Epithelial cell of proximal tubule (primary cell): ENCODE measurements around the gene ATP2B2. TPM values are rescaled to one million over a fixed set of nuclear protein-coding genes. Genes with fewer than 3 reads are reported as not detected.

Experiments
- DNase-seq: peaks from one replicate; pipeline ENCODE4 v3.0.0-alpha.2; 2011; ENCODE audit warnings: low read depth
- H3K4me3 ChIP-seq: 2 replicates; pipeline ENCODE4 v1.5.1; 2011; ENCODE audit warnings: low read depth, mild to moderate bottlenecking, low read length
- CTCF ChIP-seq: conservative IDR thresholded peaks from 2 replicates; pipeline ENCODE4 v1.5.1; 2012; ENCODE audit warnings: low read depth, mild to moderate bottlenecking, low read length
- total RNA-seq: library from RNA; depleted of rRNA; stranded (reverse); fragments of >200 nt; gene quantifications from 2 replicates; pipeline ENCODE4 v1.2.3, GENCODE V29; 2015

Gene ATP2B2
- total RNA-seq, 1 donor from 2014 or later = not detected

- H3K4me3 ChIP-seq = no peak overlapping the region
- DNase-seq = no peak
- TF ChIP-seq CTCF = no peak
Measured at GRCh38 chr3:10289787-10290355, 215.5 kb downstream of the ATP2B2 start.

- DNase-seq = no peak
- H3K4me3 ChIP-seq = no peak overlapping the region
- TF ChIP-seq CTCF = no peak
Measured at GRCh38 chr3:10289077-10289476, 216.3 kb downstream of the ATP2B2 start.

GRCh38 chr3:10288575-10288960 is 216.8 kb downstream of the ATP2B2 start:
- H3K4me3 ChIP-seq = no peak overlapping the region
- no peak for DNase-seq
- TF ChIP-seq CTCF = no peak

GRCh38 chr3:10287936-10288574 is 217.3 kb downstream of the ATP2B2 start:
- no peak for TF ChIP-seq CTCF
- no peak overlapping the region for H3K4me3 ChIP-seq
- no peak for DNase-seq

GRCh38 chr3:10286596-10287295 is 218.6 kb downstream of the ATP2B2 start:
- H3K4me3 ChIP-seq = no peak overlapping the region
- DNase-seq = peak; percentile 64
- peak; percentile 78 for TF ChIP-seq CTCF

GRCh38 chr3:10286133-10286524 is 219.3 kb downstream of the ATP2B2 start:
- no peak for TF ChIP-seq CTCF
- no peak for DNase-seq
- H3K4me3 ChIP-seq = no peak overlapping the region
